HFF-Myc (cell line): ENCODE results near the gene DGAT2.

Source experiments
- DNase-seq: peaks from one replicate; pipeline ENCODE4 v3.0.0-alpha.2; 2011; ENCODE audit warnings: low read depth; ENCODE audit errors: extremely low read depth
- H3K4me3 ChIP-seq: replicated peaks from 2 replicates; pipeline ENCODE4 v1.5.1; 2011; ENCODE audit warnings: low read depth, mild to moderate bottlenecking, control low read depth, low read length
- CTCF ChIP-seq: IDR thresholded peaks from 2 replicates; pipeline ENCODE4 v1.5.1; 2012; ENCODE audit warnings: mild to moderate bottlenecking, low read depth, low read length, control low read depth; ENCODE audit errors: missing control alignments

DGAT2 gene

GRCh38 chr11:75725547-75726320, 42.8 kb upstream of the DGAT2 start:
- no peak for TF ChIP-seq CTCF
- no peak overlapping the region for H3K4me3 ChIP-seq
- DNase-seq, result no peak

- no peak for DNase-seq
- TF ChIP-seq CTCF, result no peak
- H3K4me3 ChIP-seq, result no peak overlapping the region
Measured at GRCh38 chr11:75728992-75729391, 39.6 kb upstream of the DGAT2 start.

- no peak for DNase-seq
Measured at GRCh38 chr11:75731095-75731494, 37.5 kb upstream of the DGAT2 start.

GRCh38 chr11:75733071-75733430, 35.5 kb upstream of the DGAT2 start:
- no peak for DNase-seq
- no peak overlapping the region for H3K4me3 ChIP-seq
- no peak for TF ChIP-seq CTCF

More at GRCh38 chr11:75731095-75731494, 37.5 kb upstream of the DGAT2 start:
- TF ChIP-seq CTCF, result no peak
- H3K4me3 ChIP-seq, result no peak overlapping the region

GRCh38 chr11:75733431-75734107, 35.0 kb upstream of the DGAT2 start:
- no peak for TF ChIP-seq CTCF
- H3K4me3 ChIP-seq, result no peak overlapping the region
- DNase-seq, result no peak

GRCh38 chr11:75734491-75735180, 33.9 kb upstream of the DGAT2 start:
- H3K4me3 ChIP-seq, result no peak overlapping the region
- DNase-seq, result no peak
- no peak for TF ChIP-seq CTCF
